Activated CD8-positive, alpha-beta memory T cell treated with anti-CD3 and anti-CD28 coated beads, Interleukin-2, amount 10 ng/mL, durations not matched to agents 7 days and 5 days (primary cell): ENCODE measurements around the gene HIVEP2. TPM values are rescaled to one million over a fixed set of nuclear protein-coding genes. Genes with fewer than 3 reads are reported as not detected.

Experiments
- ATAC-seq: fragments of 150-1000 bp; cut with Tn5 transposase; one replicate; pipeline ENCODE4 v1.10.0; 2021; ENCODE audit warnings: moderate library complexity
- CTCF ChIA-PET: fragments of 350-600 bp; sonication (Branson Sonifier 250); formaldehyde crosslinking; loops from one replicate; lab custom pipeline; 2021; ENCODE audit warnings: antibody characterized with exemption; lab: Charles Lee
- DNase-seq: peaks from one replicate; pipeline ENCODE4 v3.0.0-alpha.2; 2020
- H3K27ac Mint-ChIP-seq: one replicate; pipeline ENCODE4 v1.8.0; 2021; ENCODE audit warnings: mild to moderate bottlenecking, mixed read lengths
- H3K27me3 Mint-ChIP-seq: one replicate; pipeline ENCODE4 v1.8.0; 2021; ENCODE audit warnings: mixed read lengths
- H3K36me3 Mint-ChIP-seq: one replicate; pipeline ENCODE4 v1.8.0; 2021; ENCODE audit warnings: mild to moderate bottlenecking, mixed read lengths
- H3K4me1 Mint-ChIP-seq: one replicate; pipeline ENCODE4 v1.8.0; 2021; ENCODE audit warnings: mixed read lengths
- H3K4me3 Mint-ChIP-seq: one replicate; pipeline ENCODE4 v1.8.0; 2021; ENCODE audit warnings: mild to moderate bottlenecking, moderate library complexity, mixed read lengths
- H3K9me3 Mint-ChIP-seq: one replicate; pipeline ENCODE4 v1.8.0; 2022; ENCODE audit warnings: low read depth, mixed read lengths
- total RNA-seq, 2 experiments: library from RNA; stranded (reverse); gene quantifications; one replicate each; pipeline ENCODE4 v1.2.3, GENCODE V29; 2021

Gene HIVEP2
- total RNA-seq, 2 experiments from 2014 or later, result 24.1 to 28.8 TPM

DNA sequence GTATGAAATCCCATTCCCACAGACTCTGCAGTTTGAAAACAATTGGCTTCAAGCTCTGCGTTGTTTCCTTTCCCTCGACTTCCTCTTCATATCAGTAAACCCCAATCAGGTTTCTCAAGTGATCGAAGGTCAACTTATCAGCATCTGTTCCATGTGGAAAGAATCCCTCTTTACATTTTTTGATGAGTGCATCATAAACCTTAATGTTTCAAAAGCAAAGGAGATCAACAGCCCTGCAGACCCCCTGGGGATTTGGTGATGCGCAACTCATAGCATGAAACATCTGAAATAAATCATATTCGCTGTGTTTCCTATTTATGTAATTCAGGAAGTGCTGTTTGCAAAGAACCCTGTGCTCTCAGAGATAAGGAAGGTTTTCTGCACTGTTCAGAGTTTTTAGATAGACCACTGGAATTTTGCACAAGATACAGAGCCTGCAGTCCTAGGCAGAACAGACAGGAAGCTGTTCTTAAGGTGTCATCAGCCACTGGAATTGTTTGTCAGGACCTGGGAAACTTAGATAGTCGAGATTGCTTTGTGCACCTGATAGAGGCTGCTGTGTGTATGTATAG lies 216.0 kb downstream of the HIVEP2 start:
- no peak overlapping the region for H3K27ac Mint-ChIP-seq
- no peaks in the 10 kb centered on the region for H3K9me3 Mint-ChIP-seq
- no peak overlapping the region for H3K4me3 Mint-ChIP-seq
- ATAC-seq, result no peak
- CTCF ChIA-PET, result no interaction called here
- H3K27me3 Mint-ChIP-seq, result no peaks in the 10 kb centered on the region
- H3K36me3 Mint-ChIP-seq, result no peaks in the 10 kb centered on the region
- peaks cover 6% of the 10 kb centered on the region for H3K4me1 Mint-ChIP-seq
- DNase-seq, result no peak

DNA sequence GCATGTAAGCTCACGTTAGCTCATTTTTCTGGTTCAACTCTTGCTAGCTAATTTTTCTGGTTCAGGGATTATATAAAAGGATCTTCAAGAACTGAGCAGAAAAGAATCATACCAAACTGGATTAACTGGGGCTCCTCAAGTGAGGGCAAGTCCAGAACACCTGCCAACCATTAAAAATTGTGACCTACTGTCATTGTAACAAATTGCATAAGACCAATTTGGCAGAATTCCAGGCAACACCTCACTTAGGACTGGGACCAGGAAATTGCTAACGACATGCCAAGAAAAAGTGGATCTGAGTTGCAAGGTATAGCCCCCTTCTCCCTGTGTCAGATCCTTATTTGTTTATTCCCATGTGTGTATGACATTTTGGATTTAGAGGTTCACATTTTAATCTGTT lies 216.6 kb downstream of the HIVEP2 start:
- Mint-ChIP-seq H3K27me3 (no peaks in the 10 kb centered on the region), H3K9me3 (no peaks in the 10 kb centered on the region), H3K27ac (no peak overlapping the region), H3K4me1 (peaks cover 6% of the 10 kb centered on the region), H3K4me3 (no peak overlapping the region), H3K36me3 (no peaks in the 10 kb centered on the region)
- CTCF ChIA-PET, result no interaction called here
- no peak for ATAC-seq
- DNase-seq, result no peak

DNA sequence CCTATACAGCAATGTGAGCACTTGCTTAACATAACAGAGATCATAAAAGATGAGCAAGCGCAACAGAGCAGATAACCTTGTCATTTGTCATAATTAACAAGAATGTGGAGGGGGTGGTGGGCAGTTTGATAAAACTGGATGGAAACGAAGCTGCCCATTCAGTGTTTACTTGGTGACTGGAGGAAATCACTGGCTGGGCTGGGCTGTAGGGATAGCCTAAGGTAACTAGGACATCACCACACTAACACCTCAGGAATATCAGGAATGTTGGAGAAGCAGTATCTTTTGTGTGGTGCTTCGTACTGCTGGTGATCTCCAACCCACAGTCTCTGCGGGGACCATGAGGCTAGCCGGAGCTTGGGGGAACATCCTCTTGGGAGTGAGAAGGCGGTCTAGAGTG lies 218.4 kb downstream of the HIVEP2 start:
- H3K4me1 Mint-ChIP-seq, result peaks cover 6% of the 10 kb centered on the region
- DNase-seq (no peak), ATAC-seq (no peak)
- no peaks in the 10 kb centered on the region for H3K27me3 Mint-ChIP-seq
- H3K36me3 Mint-ChIP-seq, result no peaks in the 10 kb centered on the region
- H3K9me3 Mint-ChIP-seq, result no peaks in the 10 kb centered on the region
- no peak overlapping the region for H3K4me3 Mint-ChIP-seq
- CTCF ChIA-PET, result no interaction called here
- no peak overlapping the region for H3K27ac Mint-ChIP-seq

DNA sequence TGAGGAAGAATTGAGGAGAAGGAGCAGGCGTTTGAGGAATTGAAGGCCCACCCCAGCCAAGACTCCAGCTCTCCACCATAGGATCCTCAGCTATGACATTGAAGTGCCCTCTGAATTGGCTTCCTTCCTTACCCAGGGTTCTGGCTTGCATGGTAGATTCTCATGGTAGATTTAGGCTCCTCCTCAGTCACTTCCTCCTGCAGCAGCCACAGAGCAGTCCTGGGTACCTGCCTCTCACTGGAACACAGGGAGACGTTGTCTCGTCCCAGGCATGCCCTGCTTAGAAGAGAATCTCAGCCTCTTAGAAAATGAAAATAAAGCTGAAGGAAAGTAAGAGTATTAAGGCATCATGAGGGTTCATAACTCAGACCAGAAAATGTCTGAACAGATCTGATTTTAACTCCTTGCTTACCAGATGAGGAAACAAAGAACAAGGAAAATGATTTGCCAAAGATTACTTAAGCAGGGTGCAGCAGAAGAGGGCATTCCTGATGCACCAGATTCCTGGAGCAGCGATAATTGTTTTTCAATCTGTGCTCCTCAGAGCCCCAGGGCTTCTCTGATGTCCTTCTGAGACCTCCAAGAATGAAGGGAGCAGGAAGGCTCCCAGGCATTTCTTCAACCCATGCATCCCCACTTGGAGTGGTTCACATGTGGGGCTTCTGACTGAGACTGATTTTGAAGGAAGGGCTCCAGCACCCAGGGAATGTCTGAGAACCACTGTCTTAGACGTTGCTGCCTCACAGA lies 219.8 kb downstream of the HIVEP2 start:
- H3K27me3 Mint-ChIP-seq, result peaks cover 4% of the 10 kb centered on the region
- ATAC-seq, result no peak
- CTCF ChIA-PET, result interaction anchor here (0.8 kb wide), 1 partner anchor 9 kb away, joined by 3 read pairs; no protein-coding TSS in a partner anchor
- peaks cover 6% of the 10 kb centered on the region for H3K4me1 Mint-ChIP-seq
- H3K27ac Mint-ChIP-seq, result no peak overlapping the region
- no peaks in the 10 kb centered on the region for H3K36me3 Mint-ChIP-seq
- no peaks in the 10 kb centered on the region for H3K9me3 Mint-ChIP-seq
- DNase-seq, result no peak
- H3K4me3 Mint-ChIP-seq, result no peak overlapping the region

DNA sequence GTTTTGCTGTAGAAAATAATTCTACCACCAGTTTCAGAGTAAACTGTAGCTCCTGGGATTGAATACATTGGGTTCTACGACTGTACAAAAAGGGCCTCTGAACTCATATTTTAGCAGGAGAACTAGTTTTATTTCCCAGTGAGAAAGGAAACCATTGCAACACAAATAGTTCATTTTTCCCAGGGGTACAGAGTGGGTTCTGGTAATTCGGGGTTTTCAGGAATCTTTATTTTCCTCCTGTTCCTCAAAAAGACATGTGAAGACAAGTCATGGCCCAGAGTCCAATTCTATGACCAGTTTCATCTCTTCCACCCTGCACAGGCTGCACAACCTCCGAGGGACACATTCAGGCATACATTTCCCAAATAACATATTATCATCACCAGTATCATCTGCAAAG lies 222.1 kb downstream of the HIVEP2 start:
- H3K27me3 Mint-ChIP-seq, result peaks cover 17% of the 10 kb centered on the region
- ATAC-seq (no peak), DNase-seq (no peak)
- peaks cover 10% of the 10 kb centered on the region for H3K36me3 Mint-ChIP-seq
- CTCF ChIA-PET, result no interaction called here
- H3K27ac Mint-ChIP-seq, result no peak overlapping the region
- H3K9me3 Mint-ChIP-seq, result peaks cover 8% of the 10 kb centered on the region
- no peak overlapping the region for H3K4me3 Mint-ChIP-seq
- H3K4me1 Mint-ChIP-seq, result no peaks in the 10 kb centered on the region

DNA sequence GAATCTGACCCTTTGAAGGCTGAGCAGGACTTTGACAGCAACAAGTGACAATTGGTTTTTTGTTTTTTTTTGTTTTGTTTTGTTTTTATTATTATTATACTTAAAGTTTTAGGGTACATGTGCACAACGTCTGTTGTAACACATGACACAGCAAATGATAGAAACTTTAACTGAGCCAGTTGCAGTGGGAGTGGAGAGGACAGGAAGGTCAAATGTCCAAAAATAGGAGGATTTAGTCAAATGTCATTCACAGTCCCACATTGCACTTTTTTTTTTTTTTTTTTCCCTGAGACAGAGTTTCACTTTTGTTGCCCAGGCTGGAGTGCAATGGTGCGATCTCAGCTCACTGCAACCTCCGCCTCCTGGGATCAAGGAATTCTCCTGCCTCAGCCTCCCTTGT lies 223.0 kb downstream of the HIVEP2 start:
- Mint-ChIP-seq H3K36me3 (peaks cover 10% of the 10 kb centered on the region), H3K4me1 (no peaks in the 10 kb centered on the region), H3K27ac (no peak overlapping the region), H3K9me3 (peaks cover 8% of the 10 kb centered on the region), H3K4me3 (no peak overlapping the region), H3K27me3 (peaks cover 17% of the 10 kb centered on the region)
- no peak for DNase-seq
- CTCF ChIA-PET, result no interaction called here
- ATAC-seq, result no peak

DNA sequence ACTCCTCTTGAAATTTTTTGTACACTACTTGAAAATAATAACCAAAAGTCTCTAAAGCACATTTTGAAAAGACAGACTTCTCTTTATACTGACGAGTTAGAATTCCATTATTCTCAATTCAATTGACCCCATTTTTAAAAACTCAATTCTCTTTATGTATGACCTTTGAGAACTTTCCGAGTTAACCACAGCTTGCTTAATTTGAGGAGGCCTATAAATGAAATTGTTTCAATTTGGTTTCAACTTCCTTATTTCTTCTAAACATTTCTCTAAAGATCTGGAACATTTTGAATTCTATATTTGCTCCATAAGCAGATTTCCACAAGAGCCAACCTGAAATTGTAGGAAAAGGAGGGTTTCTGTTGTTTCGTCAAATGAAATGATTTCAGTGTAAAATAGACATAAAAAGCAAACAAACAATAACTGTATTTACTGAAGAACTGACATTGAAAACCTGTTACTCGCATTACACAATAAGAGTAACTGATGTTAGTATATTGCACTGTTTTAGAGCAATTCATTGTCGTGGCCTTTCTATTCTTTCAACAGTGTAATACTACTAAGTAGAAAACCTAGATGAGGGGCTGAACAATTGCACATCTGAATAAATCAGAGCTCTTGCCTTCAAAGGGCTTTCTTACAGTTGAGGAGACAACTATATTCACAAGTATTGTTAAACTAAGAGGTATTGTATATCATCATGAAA lies 223.6 kb downstream of the HIVEP2 start:
- CTCF ChIA-PET, result no interaction called here
- Mint-ChIP-seq H3K9me3 (peaks cover 10% of the 10 kb centered on the region), H3K36me3 (peaks cover 10% of the 10 kb centered on the region)

DNA sequence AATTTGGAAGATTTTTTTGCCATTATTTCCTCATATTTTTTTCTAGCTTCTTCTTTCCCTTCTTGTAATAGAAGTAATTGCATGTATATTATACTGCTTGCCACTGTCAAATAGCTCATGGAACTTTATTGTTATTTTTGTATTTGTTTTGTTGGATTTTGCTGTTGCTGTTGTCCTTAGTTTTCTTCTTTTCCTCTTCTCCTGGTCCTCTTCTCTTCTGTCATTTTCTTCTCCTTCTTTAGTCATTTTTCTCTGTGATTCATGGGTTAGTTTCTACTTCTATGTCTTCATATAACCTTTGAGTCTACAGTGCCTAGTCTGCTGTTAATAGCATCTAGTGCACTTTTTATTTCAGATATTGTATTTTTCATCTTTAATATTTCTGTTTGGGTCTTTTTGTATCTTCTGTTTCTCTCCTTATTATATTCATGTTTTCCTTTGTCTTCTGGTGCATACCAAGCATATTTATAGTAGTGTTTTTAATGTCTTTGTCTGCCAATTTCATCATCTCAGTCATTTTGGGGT lies 226.2 kb downstream of the HIVEP2 start:
- H3K27ac Mint-ChIP-seq, result no peak overlapping the region
- no peak overlapping the region for H3K4me3 Mint-ChIP-seq
- ATAC-seq (no peak), DNase-seq (no peak)
- peaks cover 10% of the 10 kb centered on the region for H3K36me3 Mint-ChIP-seq
- CTCF ChIA-PET, result interaction anchor here (0.8 kb wide), 1 partner anchor 28 kb away, joined by 3 read pairs; no protein-coding TSS in a partner anchor
- H3K4me1 Mint-ChIP-seq, result no peaks in the 10 kb centered on the region
- H3K9me3 Mint-ChIP-seq, result peaks cover 10% of the 10 kb centered on the region
- H3K27me3 Mint-ChIP-seq, result peaks cover 24% of the 10 kb centered on the region

More for the DNA sequence above, 223.6 kb downstream of the HIVEP2 start:
- H3K27ac Mint-ChIP-seq, result no peak overlapping the region
- peaks cover 20% of the 10 kb centered on the region for H3K27me3 Mint-ChIP-seq
- DNase-seq (no peak), ATAC-seq (no peak)
- no peaks in the 10 kb centered on the region for H3K4me1 Mint-ChIP-seq
- H3K4me3 Mint-ChIP-seq, result no peak overlapping the region

DNA sequence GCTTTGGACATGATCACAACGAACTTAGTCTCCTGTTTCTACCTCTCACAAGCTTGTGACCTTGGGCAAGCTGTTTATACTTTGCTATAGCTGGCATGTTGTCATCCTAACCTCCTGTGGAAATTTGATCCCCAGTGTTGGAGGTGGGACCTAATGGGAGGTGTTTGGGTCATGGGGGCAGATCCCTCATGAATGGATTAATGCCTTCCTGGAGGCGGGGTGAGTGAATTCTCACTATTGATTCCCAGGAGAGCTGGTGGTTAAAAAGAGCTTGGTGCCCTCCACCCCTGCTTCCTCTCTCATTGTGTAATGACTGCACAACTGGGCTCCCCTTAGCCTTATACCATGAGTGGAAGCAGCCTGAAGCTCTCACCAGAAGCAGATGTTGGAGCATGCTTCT lies 228.9 kb downstream of the HIVEP2 start:
- H3K9me3 Mint-ChIP-seq, result peaks cover 10% of the 10 kb centered on the region
- H3K4me3 Mint-ChIP-seq, result no peak overlapping the region
- DNase-seq, result no peak
- no peaks in the 10 kb centered on the region for H3K4me1 Mint-ChIP-seq
- peaks cover 10% of the 10 kb centered on the region for H3K36me3 Mint-ChIP-seq
- no peak for ATAC-seq
- peaks cover 21% of the 10 kb centered on the region for H3K27me3 Mint-ChIP-seq
- CTCF ChIA-PET, result interaction anchor here (1.2 to 1.9 kb wide), 2 partner anchors 9 to 711 kb away, joined by 3 to 4 read pairs; no protein-coding TSS in a partner anchor
- no peak overlapping the region for H3K27ac Mint-ChIP-seq

DNA sequence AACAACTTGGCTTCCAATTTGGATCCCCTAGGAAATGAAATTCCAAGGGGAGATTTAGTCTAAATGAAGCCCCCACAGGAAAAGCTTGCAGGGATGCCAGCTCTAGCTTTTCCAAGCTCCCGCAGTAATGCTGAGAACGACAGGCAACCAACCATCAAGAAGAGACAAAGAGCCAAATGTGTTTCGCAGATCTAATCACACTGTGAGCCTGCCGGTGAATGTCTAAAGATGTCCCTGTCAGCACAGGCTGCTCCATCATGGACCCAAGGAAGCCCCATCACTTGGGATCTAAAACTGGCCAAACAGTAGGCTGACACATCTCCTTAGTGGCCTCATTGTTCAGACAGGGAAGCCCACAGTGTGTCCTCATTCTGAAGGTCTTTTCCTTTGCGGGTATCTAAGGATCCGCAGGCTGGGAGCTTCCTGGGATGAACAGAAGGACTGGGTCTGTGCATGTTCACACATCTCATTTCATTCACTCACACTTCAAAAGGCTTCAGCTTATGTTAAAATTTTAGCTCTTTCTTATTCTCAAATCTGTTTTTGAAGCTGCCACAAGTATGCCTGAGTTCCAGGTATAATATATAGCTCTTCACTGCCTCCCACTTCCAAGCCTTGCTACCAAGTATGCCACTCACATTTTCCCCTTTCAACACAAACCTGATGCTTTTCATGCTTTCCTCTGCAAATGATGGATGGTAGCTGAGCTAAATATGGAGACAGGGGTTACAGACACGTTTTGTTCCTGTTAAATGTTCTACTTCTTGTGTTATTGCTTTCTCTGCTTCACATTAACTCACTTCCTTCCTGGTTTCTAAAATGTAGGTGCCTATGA lies 229.8 kb downstream of the HIVEP2 start:
- DNase-seq (no peak), ATAC-seq (no peak)
- Mint-ChIP-seq H3K27ac (no peak overlapping the region), H3K36me3 (peaks cover 10% of the 10 kb centered on the region), H3K9me3 (peaks cover 10% of the 10 kb centered on the region), H3K4me1 (no peaks in the 10 kb centered on the region), H3K27me3 (peaks cover 19% of the 10 kb centered on the region), H3K4me3 (no peak overlapping the region)
- CTCF ChIA-PET, result interaction anchor here (0.7 to 1.9 kb wide), 3 partner anchors 9 to 712 kb away, joined by 3 to 4 read pairs (median 3); no protein-coding TSS in a partner anchor

DNA sequence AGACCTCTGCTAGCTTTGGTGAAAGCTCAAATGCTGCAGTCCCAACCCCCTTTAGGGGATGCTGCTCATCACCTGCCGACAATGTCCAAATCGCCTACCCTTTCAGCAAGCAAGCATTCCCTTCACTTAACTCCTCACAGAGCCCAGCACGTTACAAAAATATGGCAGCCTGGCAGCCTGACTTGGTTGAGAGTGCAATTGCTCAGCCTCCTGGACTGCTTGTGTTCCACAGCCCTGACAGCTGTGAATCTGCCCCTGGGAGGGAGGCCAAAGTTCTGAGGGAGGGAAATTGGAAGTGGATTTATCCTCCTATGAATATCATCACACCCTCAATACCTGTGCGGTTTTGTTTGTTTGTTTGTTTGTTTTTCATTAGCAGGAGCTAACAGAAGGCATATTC lies 231.0 kb downstream of the HIVEP2 start:
- peaks cover 4% of the 10 kb centered on the region for H3K36me3 Mint-ChIP-seq
- peaks cover 12% of the 10 kb centered on the region for H3K27me3 Mint-ChIP-seq
- peaks cover 3% of the 10 kb centered on the region for H3K9me3 Mint-ChIP-seq
- DNase-seq (no peak), ATAC-seq (no peak)
- no peaks in the 10 kb centered on the region for H3K4me1 Mint-ChIP-seq
- CTCF ChIA-PET, result no interaction called here
- H3K4me3 Mint-ChIP-seq, result no peak overlapping the region
- no peak overlapping the region for H3K27ac Mint-ChIP-seq

DNA sequence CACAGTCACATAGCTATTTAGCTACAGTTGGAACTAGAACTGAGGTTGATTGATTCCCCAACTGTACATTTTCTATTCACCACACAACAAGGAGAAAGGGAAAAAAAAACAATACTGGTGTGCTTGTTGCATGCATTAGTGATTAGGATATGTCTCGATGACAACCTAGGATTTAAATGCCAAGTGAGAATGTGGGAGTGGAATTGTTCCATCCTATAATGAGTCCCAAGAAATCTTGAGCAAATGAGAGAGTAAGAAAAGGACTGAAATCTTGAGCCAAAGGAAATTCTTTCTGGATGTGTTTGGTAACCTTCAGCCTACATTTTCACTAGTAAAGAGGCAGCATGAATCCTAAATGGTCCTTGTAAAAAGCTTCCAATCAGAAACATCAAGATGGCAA lies 232.7 kb downstream of the HIVEP2 start:
- Mint-ChIP-seq H3K27ac (no peak overlapping the region), H3K4me1 (no peaks in the 10 kb centered on the region), H3K36me3 (no peaks in the 10 kb centered on the region), H3K27me3 (peaks cover 7% of the 10 kb centered on the region), H3K4me3 (no peak overlapping the region), H3K9me3 (peaks cover 2% of the 10 kb centered on the region)
- DNase-seq, result no peak
- CTCF ChIA-PET, result interaction anchor here (1.3 kb wide), 1 partner anchor 20 kb away, joined by 3 read pairs; no protein-coding TSS in a partner anchor
- ATAC-seq, result no peak

DNA sequence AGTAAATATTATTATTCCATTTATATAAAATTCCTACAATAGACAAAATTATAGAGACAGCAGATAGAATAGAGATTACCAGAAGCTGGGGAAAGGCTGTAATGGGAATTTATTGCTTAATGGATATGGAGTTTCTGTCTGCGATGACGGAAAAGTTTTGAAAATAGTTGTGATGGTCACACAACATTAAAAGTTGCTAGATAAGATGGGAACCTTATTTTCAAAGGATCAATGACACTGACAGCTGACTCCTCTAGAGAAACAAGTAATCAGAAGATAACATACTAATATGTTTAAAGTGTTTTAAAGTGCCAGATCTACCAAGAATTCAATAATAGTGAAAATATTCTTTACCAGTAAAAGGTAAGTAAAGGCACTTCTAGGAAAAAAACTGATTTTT lies 236.3 kb downstream of the HIVEP2 start:
- Mint-ChIP-seq H3K4me1 (peaks cover 5% of the 10 kb centered on the region), H3K27ac (no peak overlapping the region)

More for the DNA sequence above, 236.3 kb downstream of the HIVEP2 start:
- ATAC-seq, result no peak
- no peak for DNase-seq
- no peaks in the 10 kb centered on the region for H3K36me3 Mint-ChIP-seq
- H3K4me3 Mint-ChIP-seq, result no peak overlapping the region
- H3K9me3 Mint-ChIP-seq, result no peaks in the 10 kb centered on the region
- CTCF ChIA-PET, result no interaction called here
- no peaks in the 10 kb centered on the region for H3K27me3 Mint-ChIP-seq
